K562 (cell line): ENCODE measurements around the gene GART.

Experiments
- MYC ChIP-seq, 2 experiments: fragments of 250-450 bp in 1 of 2; sonication (Bioruptor Pico) in 1 of 2; IDR thresholded peaks; 2 replicates each; pipeline versions ENCODE4 v1.5.1 to v1.6.1; 2012 to 2021; ENCODE audit warnings: low read depth in 2 of 2, borderline replicate concordance in 1 of 2, improper control_type of control experiment in 1 of 2, low read length in 1 of 2, mild to moderate bottlenecking in 1 of 2, moderate library complexity in 1 of 2
- SIX5 ChIP-seq, 2 experiments: IDR thresholded peaks; 2 replicates each; pipeline ENCODE4 v1.6.1; 2011; ENCODE audit warnings: low read length in 2 of 2, borderline replicate concordance in 1 of 2, low read depth in 1 of 2, mild to moderate bottlenecking in 1 of 2, moderate library complexity in 1 of 2; ENCODE audit not compliant: insufficient read depth in 1 of 2
- SMC3 ChIP-seq: conservative IDR thresholded peaks from 2 replicates; pipeline ENCODE4 v1.6.1; 2011; ENCODE audit warnings: low read depth, low read length, improper control_type of control experiment; ENCODE audit not compliant: insufficient read depth

- TF ChIP-seq MYC (IDR thresholded peaks at IDR 0.05; ENCODE audit: low read depth, low read length), result no peak
- TF ChIP-seq MYC (CRISPR knock-in tag; IDR thresholded peaks at IDR 0.05; ENCODE audit: borderline replicate concordance, low read depth), result no peak
- TF ChIP-seq SIX5 (IDR thresholded peaks at IDR 0.05; ENCODE audit: borderline replicate concordance in 1 of 2, insufficient read depth in 1 of 2, low read depth in 1 of 2, low read length in 2 of 2), result no peak
- TF ChIP-seq SMC3, result no peak
Measured at GRCh38 chr21:33554236-33554981, 12.5 kb upstream of the GART start.
